ENCODE measurements around the gene C12orf42. TPM values are rescaled to one million over a fixed set of nuclear protein-coding genes. Genes with fewer than 3 reads are reported as not detected.

Gene C12orf42
- total and polyA plus RNA-seq, 8 donors: 0.11 to 0.20 TPM; not detected in 6

- no peak for TF ChIP-seq CTCF (IDR thresholded peaks at IDR 0.05)
- Histone ChIP-seq H3K27ac (no peak overlapping the region), H3K4me3 (no peak overlapping the region), H3K27me3 (no peaks in the 10 kb centered on the region), H3K36me3 (no peaks in the 10 kb centered on the region), H3K4me1 (no peaks in the 10 kb centered on the region), H3K9me3 (no peaks in the 10 kb centered on the region)
- peak in 3 of 4 donors; percentile 11 to 52 (median 15) for DNase-seq
- ATAC-seq: peak; percentile 66
- intact Hi-C loops (cut with DNase I): no loop called here
These were observed 122.7 kb downstream of the C12orf42 start for GRCh38 chr12:103373088-103373523.

GRCh38 chr12:103369929-103370328, 125.8 kb downstream of the C12orf42 start:
- H3K4me1 ChIP-seq: no peaks in the 10 kb centered on the region
- no peak overlapping the region for H3K27ac ChIP-seq
- no peak overlapping the region for H3K4me3 ChIP-seq
- H3K36me3 ChIP-seq: no peaks in the 10 kb centered on the region
- ATAC-seq: no peak
- TF ChIP-seq CTCF (IDR thresholded peaks at IDR 0.05): no peak
- H3K9me3 ChIP-seq: peaks cover 0 to 9% of the 10 kb centered on the region in 2 donors
- intact Hi-C loops (cut with DNase I): no loop called here
- H3K27me3 ChIP-seq: no peaks in the 10 kb centered on the region
- no peak for DNase-seq

GRCh38 chr12:103368167-103368566, 127.6 kb downstream of the C12orf42 start:
- DNase-seq: no peak
- no peak overlapping the region for H3K27ac ChIP-seq
- H3K27me3 ChIP-seq: no peaks in the 10 kb centered on the region
- ATAC-seq: no peak
- H3K9me3 ChIP-seq: peaks cover 0 to 9% of the 10 kb centered on the region in 2 donors
- no peak for TF ChIP-seq CTCF (IDR thresholded peaks at IDR 0.05)
- no peak overlapping the region for H3K4me3 ChIP-seq
- no peaks in the 10 kb centered on the region for H3K4me1 ChIP-seq
- no peaks in the 10 kb centered on the region for H3K36me3 ChIP-seq
- intact Hi-C loops (cut with DNase I): no loop called here

- intact Hi-C loops (cut with DNase I): no loop called here
- ATAC-seq: no peak
These were observed 141.4 kb downstream of the C12orf42 start for GRCh38 chr12:103354403-103354802.

GRCh38 chr12:103353913-103354312, 141.9 kb downstream of the C12orf42 start:
- no peak for DNase-seq
- Histone ChIP-seq H3K36me3 (no peaks in the 10 kb centered on the region), H3K4me3 (no peak overlapping the region), H3K27me3 (no peaks in the 10 kb centered on the region), H3K4me1 (no peaks in the 10 kb centered on the region), H3K9me3 (no peaks in the 10 kb centered on the region), H3K27ac (no peak overlapping the region)
- intact Hi-C loops (cut with DNase I): no loop called here
- no peak for ATAC-seq
- TF ChIP-seq CTCF (IDR thresholded peaks at IDR 0.05): no peak

More at GRCh38 chr12:103354403-103354802, 141.4 kb downstream of the C12orf42 start:
- no peak for TF ChIP-seq CTCF (IDR thresholded peaks at IDR 0.05)
- H3K27me3 ChIP-seq: no peaks in the 10 kb centered on the region
- H3K27ac ChIP-seq: no peak overlapping the region
- no peak for DNase-seq
- no peak overlapping the region for H3K4me3 ChIP-seq
- H3K4me1 ChIP-seq: no peaks in the 10 kb centered on the region
- no peaks in the 10 kb centered on the region for H3K9me3 ChIP-seq
- H3K36me3 ChIP-seq: no peaks in the 10 kb centered on the region

Data from left lung (tissue), 10 donors.